ENCODE data around the gene KRT36.

GRCh38 chr17:41518031-41518430 lies 28.3 kb upstream of the KRT36 start:
- TF ChIP-seq ZFX (IDR thresholded peaks at IDR 0.05) (no peak), CTCF (conservative IDR thresholded peaks at IDR 0.05) (no peak)
